Measurements from ENCODE around the gene SYCE1L. TPM values are rescaled to one million over a fixed set of nuclear protein-coding genes. Genes with fewer than 3 reads are reported as not detected.

SYCE1L gene
- total and polyA plus RNA-seq, 9 of the 15 experiments (the other 6 are each of a cell fraction or from before 2014, with no cell fraction given): 0.54 to 2.7 (median 1.1) TPM; not detected in 5

DNA sequence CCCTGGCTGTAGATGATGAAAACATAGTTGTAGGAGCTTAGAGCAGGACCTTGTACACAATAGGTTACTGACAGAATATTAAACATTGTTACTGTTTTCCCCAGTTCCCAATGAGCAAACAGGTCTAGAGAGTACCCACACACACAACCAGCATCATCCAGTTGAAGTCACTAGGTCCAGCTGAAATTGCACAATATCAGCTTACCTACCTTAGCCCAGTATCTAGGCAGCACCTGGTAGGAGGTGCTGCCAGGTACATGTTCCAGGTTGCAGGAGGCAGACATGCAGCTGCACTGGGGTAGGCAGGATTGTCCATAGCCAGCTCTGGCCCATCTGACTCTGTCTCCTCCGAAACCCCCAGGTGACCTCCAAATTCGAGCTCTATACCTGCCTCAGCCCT is 1.5 kb upstream of the SYCE1L start:
- ChIA-PET POLR2A (interaction anchor here (0.6 kb wide), 1 partner anchor 77 kb away, joined by 3 read pairs; no protein-coding TSS in a partner anchor), CTCF (ENCODE audit: low intra/inter-chr PET ratio) (no interaction called here)
- H3K4me1 ChIP-seq (replicated peaks in 1 of 2; ENCODE audit: control insufficient read depth in 2 of 2, insufficient read depth in 2 of 2, low read length in 2 of 2): peaks cover under 1 to 13% of the 10 kb centered on the region in 2 experiments; a peak in 1 of 5 replicates
- no peaks in the 10 kb centered on the region for H3K9me3 ChIP-seq (replicated peaks; ENCODE audit: control insufficient read depth, insufficient read depth, low read depth, low read length)
- intact Hi-C loops (cut with micrococcal nuclease) (no loop called here), in situ Hi-C loops (cut with MboI) (loop anchor here (25.0 kb wide), 2 partner anchors 1560 to 1985 kb away; partner anchors contain the start of genes CTRB1, CTRB2, KARS1 and TERF2IP)
- H3K27me3 ChIP-seq (ENCODE audit: control insufficient read depth in 2 of 2, insufficient read depth in 2 of 2, low read length in 2 of 2): no peaks in the 10 kb centered on the region
- no peak for ATAC-seq
- H3K9ac ChIP-seq (ENCODE audit: insufficient read depth in 1 of 2, low read depth in 2 of 2, low read length in 2 of 2): no peak overlapping the region
- BruUV-seq (replicated peaks): no TSS peak
- no peak overlapping the region for H2AFZ ChIP-seq (ENCODE audit: low read depth, low read length)
- TF ChIP-seq SRSF3 (IDR thresholded peaks at IDR 0.05; ENCODE audit: insufficient read depth, low read length) (no peak), RBM39 (optimal IDR thresholded peaks at IDR 0.05; ENCODE audit: low read depth, low read length) (no peak)
- H3K4me2 ChIP-seq (ENCODE audit: insufficient read depth, low read length): no peak overlapping the region
- H3K36me3 ChIP-seq (ENCODE audit: control insufficient read depth, insufficient read depth, low read length): peaks cover 63% of the 10 kb centered on the region; the same call in 2 of the 3 replicates
- no peaks in the 10 kb centered on the region for H4K20me1 ChIP-seq (replicated peaks; ENCODE audit: control insufficient read depth, insufficient read depth, low read length)
- H3K27ac ChIP-seq (ENCODE audit: extremely low read depth, low read depth, low read length): no peak overlapping the region
- H3K4me3 ChIP-seq: no peak overlapping the region
- DNase-seq (ENCODE audit: extremely low read depth in 1 of 4, low spot score in 3 of 4): no peak
- peaks cover 3% of the 10 kb centered on the region for H3K9me1 ChIP-seq (ENCODE audit: control insufficient read depth, insufficient read depth, low read length)
- 100% methylated on average over 2 of the region's 2 CpGs for WGBS (ENCODE audit: insufficient coverage, low coverage, missing lambda C conversion rate)
- H3K79me2 ChIP-seq (ENCODE audit: control insufficient read depth, insufficient read depth, low read length): peaks cover 6% of the 10 kb centered on the region
- FAIRE-seq: no peak

DNA sequence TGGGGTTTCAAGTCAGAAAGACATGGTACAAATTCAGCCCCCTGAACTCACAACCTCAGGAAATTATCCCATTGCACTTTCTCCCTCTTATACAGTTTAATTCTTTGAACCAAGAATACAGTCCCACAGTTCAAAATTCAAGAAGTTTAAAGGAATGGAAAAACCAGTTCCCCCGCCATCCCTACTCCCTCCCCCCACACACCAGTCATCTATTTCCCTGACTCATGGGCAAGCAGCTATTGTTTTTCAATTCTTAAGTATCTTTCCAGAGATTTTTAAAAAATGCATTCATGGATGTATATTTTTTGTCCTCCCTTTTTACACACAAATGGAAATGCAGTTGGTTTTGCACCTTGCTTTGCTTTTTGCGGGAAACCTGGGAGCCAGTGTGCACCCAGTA is 7.3 kb downstream of the SYCE1L start:
- H3K27ac ChIP-seq (ENCODE audit: extremely low read depth, low read depth, low read length): no peak overlapping the region
- ChIA-PET POLR2A (no interaction called here), CTCF (ENCODE audit: low intra/inter-chr PET ratio) (no interaction called here)
- FAIRE-seq (no peak), DNase-seq (ENCODE audit: extremely low read depth in 1 of 4, low spot score in 3 of 4) (no peak), ATAC-seq (no peak)
- in situ Hi-C loops (cut with MboI): no loop called here
- H4K20me1 ChIP-seq (replicated peaks; ENCODE audit: control insufficient read depth, insufficient read depth, low read length): no peaks in the 10 kb centered on the region; the same call in 1 of the 2 replicates
- H3K9me3 ChIP-seq (replicated peaks; ENCODE audit: control insufficient read depth, insufficient read depth, low read depth, low read length): no peaks in the 10 kb centered on the region
- no peak for TF ChIP-seq MBD2 (IDR thresholded peaks at IDR 0.05; ENCODE audit: borderline replicate concordance, low read depth)
- no peak for TF ChIP-seq ZNF3 (CRISPR knock-in tag; IDR thresholded peaks at IDR 0.05)
- TF ChIP-seq TRIM28 (IDR thresholded peaks at IDR 0.05): no peak
- no peak for TF ChIP-seq ZNF23 (CRISPR knock-in tag; IDR thresholded peaks at IDR 0.05)
- TF ChIP-seq DDX20 (tag; IDR thresholded peaks at IDR 0.05; ENCODE audit: low read depth): no peak
- TF ChIP-seq TAF15 (IDR thresholded peaks at IDR 0.05; ENCODE audit: low read depth, low read length): no peak
- no peak for TF ChIP-seq PREB (CRISPR knock-in tag; IDR thresholded peaks at IDR 0.05)
- H3K9ac ChIP-seq (ENCODE audit: insufficient read depth in 1 of 2, low read depth in 2 of 2, low read length in 2 of 2): no peak overlapping the region
- intact Hi-C loops (cut with micrococcal nuclease): no loop called here
- H2AFZ ChIP-seq (ENCODE audit: low read depth, low read length): no peak overlapping the region
- WGBS (ENCODE audit: insufficient coverage, low coverage, missing lambda C conversion rate): 16% methylated on average over 2 of the region's 2 CpGs
- BruUV-seq (replicated peaks): no TSS peak
- H3K4me1 ChIP-seq (replicated peaks in 1 of 2; ENCODE audit: control insufficient read depth in 2 of 2, insufficient read depth in 2 of 2, low read length in 2 of 2): no peaks in the 10 kb centered on the region
- H3K79me2 ChIP-seq (ENCODE audit: control insufficient read depth, insufficient read depth, low read length): no peaks in the 10 kb centered on the region
- H3K27me3 ChIP-seq (ENCODE audit: control insufficient read depth in 2 of 2, insufficient read depth in 2 of 2, low read length in 2 of 2): peaks cover 0 to 5% of the 10 kb centered on the region in 2 experiments; a peak in 2 of 5 replicates
- no peaks in the 10 kb centered on the region for H3K9me1 ChIP-seq (ENCODE audit: control insufficient read depth, insufficient read depth, low read length)
- no peak overlapping the region for H3K4me3 ChIP-seq
- H3K4me2 ChIP-seq (ENCODE audit: insufficient read depth, low read length): no peak overlapping the region
- no peaks in the 10 kb centered on the region for H3K36me3 ChIP-seq (ENCODE audit: control insufficient read depth, insufficient read depth, low read length)

Measured in K562 (cell line).